Stimulated activated CD8-positive, alpha-beta memory T cell treated with anti-CD3 and anti-CD28 coated beads, Interleukin-4, amount 100 ng/mL, for 1 hour (primary cell): ENCODE results near the gene ICAM2.
"Not testable (repeated sequence)": the region's sequence is repeated elsewhere in the genome, so short reads cannot be mapped to it uniquely, and the experiment has no call there.

ENCODE experiments used
- DNase-seq, 2 donors: peaks; one replicate each; pipeline ENCODE4 v3.0.0-alpha.2; 2020; ENCODE audit warnings: low read depth in 2 of 2, low spot score in 1 of 2

The ICAM2 gene

GRCh38 chr17:63997341-63998048 lies 22.9 kb downstream of the ICAM2 start:
- no peak for DNase-seq

- no peak for DNase-seq
These were observed 23.8 kb downstream of the ICAM2 start for GRCh38 chr17:63996430-63997182.

- no peak for DNase-seq
These were observed 24.8 kb downstream of the ICAM2 start for GRCh38 chr17:63995626-63996025.

DNA sequence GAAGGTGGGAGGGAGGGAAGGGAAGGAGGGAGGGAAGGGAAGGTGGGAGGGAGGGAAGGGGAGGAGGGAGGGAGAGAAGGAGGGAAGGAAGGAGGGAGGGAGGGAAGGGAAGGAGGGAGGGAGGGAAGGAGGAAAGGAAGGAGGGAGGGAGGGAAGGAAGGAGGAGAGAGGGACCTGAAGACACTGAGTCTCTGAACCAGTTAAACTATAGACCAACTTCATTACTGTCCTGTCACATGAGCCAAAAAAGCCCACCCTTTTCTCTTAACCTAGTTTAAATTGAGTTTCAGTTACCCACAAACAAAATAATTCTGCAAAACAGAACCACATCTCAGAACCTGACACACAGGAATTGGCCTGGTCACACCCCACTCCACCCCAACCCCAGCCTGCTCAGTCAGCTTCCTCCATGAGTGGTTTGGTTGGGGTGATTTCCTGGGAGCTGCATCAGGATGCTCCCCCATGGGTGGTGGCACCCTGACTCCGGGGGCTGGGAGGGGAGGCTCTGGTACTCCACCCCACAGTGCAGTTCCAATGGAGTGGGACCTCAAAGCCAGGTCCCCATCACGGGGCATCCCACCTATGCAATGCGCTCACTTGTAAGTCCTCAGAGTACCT lies 27.0 kb downstream of the ICAM2 start:
- DNase-seq: no peak

- DNase-seq: no peak
These were observed 28.8 kb downstream of the ICAM2 start for GRCh38 chr17:63991611-63992010.

- DNase-seq: no peak
These were observed 30.6 kb downstream of the ICAM2 start for GRCh38 chr17:63989622-63990345.

DNA sequence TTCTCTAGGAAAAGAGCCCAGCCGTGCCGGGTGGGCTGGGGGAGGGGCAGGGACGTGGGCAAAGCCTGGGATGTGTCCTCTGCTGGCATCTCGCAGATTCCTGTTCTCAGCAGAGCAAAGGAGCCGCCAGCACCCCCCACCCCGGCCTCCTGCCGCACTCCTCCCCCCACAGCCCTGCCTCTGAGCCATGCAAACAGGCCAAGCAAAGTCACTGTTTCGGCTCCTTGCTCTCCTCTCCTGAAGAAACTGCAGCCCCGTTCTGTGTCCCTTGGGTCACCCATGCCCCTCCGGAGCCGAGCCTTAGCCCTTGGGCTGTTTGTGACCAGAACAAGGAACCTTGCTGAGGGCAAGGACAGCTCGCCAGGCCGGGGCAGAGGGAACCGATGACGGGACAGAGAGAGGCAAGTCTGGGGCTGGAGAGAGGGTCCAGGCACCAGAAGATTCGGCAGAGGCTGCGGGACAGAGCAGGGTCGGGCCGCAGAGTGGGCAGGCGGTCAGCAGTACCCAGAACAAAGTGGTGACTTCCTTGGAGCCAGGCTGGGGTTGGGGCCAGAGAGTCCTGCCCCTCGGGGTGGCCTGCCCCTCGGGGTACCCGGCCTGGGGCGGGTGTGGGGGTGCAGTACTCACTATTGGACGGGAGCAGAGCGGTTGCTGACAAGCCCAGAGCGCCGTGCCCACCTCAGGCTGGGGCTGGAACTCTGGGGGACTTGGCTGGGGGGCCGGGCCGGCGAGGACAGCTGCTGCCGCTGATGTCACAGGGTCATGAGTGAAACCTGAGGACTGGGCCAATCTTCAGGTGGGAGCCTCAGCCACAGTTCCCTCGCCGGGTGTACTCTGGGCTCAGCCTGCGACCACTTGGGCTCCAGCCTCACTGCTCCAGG lies 31.5 kb downstream of the ICAM2 start:
- DNase-seq: no peak

DNA sequence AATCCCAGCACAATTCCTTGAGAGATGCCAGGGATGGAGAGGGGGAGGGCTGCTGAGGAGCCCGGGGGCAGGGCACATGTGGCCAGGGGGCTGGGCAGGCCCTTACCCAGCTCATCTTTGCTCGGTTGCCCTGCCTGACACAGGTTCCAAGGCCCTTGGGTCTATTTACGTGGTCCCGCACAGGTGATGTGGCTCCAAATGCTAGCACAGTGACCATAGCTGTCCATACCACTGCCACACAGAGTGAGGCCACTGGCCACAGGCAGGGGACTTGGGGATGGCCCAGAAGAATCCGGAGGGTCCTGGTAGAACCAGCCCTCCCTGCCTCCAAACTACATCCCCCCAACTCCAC lies 32.3 kb downstream of the ICAM2 start:
- DNase-seq: no peak

DNA sequence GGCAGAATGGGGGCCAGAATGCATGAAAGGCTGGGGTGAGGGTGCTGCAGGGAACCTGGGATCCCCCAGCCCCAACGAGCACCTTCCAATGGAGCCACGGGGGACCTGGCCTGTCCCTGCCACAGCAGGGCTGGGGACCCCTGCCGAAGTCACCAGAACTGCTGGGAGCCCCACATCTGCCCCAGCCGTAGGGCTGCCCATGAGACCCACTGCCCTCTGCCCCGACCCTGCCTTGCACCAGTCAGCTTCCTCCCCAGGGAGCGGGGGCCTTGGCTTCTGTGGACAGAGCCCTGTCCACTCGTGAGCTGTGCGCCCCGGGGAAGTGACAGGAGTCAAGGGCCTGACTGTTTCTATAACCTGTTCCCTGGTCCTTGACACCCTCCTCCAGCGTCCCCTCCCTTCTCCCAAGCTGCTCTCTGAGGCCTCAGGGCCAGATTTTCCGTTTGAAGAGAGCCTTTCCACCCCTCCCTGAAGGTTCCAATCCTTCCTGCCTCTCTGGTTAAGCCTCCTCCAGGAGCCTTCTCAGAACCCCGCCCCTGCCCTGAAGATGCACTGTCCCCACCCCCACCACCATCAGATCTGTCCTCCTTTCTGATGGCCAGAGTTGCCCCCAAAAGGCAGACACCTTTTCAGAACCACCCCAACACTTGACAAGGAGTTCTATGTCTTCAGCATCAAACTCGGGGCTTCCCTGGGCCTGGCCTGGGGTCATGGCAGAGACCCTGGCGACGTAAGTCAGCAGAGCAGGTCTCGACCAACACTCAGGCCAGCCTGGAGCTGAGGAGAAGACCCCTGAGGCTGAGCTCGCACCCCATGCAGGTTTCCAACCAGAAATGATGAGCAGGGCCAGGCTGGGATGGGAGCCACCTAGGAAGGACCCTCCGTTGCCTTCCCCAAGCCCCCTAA lies 33.0 kb downstream of the ICAM2 start:
- no peak for DNase-seq

DNA sequence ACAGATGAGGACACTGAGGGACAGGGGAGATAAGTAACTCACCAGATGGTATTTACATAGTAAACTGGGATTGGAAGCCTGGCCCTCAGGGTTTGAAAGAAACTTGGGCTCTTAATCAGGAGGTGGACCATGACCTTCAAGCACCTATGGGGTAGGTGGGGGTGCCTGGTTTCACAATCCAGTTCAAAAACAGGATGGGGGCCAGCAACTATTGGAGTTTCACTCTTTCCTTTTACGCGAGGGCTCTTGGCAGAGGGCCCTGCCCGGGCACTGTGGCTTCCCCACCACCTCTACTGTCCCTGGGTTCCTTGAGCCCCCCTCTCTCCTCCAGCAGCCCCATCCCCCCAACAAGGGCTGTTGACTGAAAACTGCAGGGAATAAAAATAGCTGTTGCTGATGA lies 33.6 kb downstream of the ICAM2 start:
- no peak for DNase-seq

- no peak for DNase-seq
These were observed 34.9 kb downstream of the ICAM2 start for GRCh38 chr17:63985387-63986140.

GRCh38 chr17:63984651-63985386 lies 35.6 kb downstream of the ICAM2 start:
- no peak for DNase-seq

DNA sequence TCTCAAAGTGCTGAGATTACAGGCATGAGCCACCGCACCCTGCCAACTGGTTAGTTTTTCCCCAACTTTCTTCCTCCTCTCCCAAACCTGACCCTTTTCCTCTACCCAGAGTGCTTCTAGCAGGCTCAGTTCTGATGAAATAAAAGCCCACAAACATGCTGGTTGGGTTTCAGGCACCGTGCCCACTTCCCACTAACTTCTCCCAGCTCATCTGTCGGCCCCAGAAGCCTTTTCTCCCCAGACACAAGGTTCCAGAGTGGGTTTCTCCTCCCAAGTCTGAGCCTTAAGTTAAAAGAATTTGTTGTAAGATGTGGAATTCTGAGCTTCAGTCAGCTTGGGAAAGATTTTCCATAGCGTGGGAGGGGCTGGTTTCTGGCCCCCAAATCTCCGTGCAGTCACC lies 36.2 kb downstream of the ICAM2 start:
- no peak for DNase-seq

- no peak for DNase-seq
These were observed 37.1 kb downstream of the ICAM2 start for GRCh38 chr17:63983320-63983719.

DNA sequence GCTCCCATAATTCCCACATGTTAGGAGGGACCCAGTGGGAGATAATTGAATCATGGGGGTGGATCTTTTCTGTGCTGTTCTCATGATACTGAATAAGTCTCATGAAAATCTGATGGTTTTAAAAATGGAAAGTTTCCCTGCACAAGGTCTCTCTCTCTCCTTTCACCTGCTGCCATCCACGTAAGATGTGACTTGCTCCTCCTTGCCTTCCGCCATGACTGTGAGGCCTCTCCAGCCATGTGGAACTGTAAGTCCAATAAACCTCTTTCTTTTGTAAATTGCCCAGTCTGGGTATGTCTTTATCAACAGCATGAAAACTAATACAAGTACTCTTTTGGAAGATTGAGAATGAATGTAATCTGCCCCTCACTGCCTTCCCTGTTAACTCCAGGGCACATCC lies 37.8 kb downstream of the ICAM2 start:
- DNase-seq: not testable (repeated sequence)

- no peak for DNase-seq
These were observed 41.9 kb downstream of the ICAM2 start for GRCh38 chr17:63978272-63979200.

- no peak for DNase-seq
These were observed 43.7 kb downstream of the ICAM2 start for GRCh38 chr17:63976702-63977101.
